GM13977 (cell line): Measurements from ENCODE around the gene SLC46A2.

Source experiments
- DNase-seq: peaks from one replicate; pipeline ENCODE4 v3.0.0; 2012; ENCODE audit warnings: low spot score
- in situ Hi-C: fragments of 300-500 bp; cut with MboI; formaldehyde crosslinking; loops from one replicate; pipeline ENCODE4 v1.12.0; 2022; ENCODE audit warnings: low sequenced_read_pairs, low pct_unique_long_range_greater_than_20kb, mixed read lengths, inconsistent platforms; ENCODE audit not compliant: unreplicated experiment
- TF ChIP-seq, protein P1 (sequence below): IDR thresholded peaks from 2 replicates; pipeline ENCODE4 v1.5.1; 2012; ENCODE audit warnings: mild to moderate bottlenecking, control low read depth; ENCODE audit not compliant: insufficient read depth; ENCODE audit errors: extremely low read depth, missing control alignments

The SLC46A2 gene

DNA sequence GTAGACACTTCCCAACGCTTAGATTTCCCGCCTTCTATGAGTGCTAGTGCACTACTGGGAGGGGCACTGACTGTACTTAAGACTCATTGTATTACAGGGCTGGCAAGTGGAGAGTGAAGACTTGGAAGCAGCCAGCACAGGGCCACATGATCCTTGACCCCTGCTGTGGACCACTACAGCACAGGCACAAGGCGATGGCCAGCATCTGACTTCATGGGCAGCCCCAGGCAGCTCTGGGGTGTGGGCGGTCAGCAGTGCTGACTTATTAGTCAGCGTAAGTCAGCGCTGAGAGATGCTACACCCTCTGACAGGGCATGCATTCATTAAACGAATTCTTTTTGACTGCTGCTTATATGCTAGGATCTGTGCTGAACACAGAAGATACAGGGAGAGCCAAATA, 9.3 kb downstream of the SLC46A2 start:
- DNase-seq = no peak
- TF ChIP-seq, protein P1, sequence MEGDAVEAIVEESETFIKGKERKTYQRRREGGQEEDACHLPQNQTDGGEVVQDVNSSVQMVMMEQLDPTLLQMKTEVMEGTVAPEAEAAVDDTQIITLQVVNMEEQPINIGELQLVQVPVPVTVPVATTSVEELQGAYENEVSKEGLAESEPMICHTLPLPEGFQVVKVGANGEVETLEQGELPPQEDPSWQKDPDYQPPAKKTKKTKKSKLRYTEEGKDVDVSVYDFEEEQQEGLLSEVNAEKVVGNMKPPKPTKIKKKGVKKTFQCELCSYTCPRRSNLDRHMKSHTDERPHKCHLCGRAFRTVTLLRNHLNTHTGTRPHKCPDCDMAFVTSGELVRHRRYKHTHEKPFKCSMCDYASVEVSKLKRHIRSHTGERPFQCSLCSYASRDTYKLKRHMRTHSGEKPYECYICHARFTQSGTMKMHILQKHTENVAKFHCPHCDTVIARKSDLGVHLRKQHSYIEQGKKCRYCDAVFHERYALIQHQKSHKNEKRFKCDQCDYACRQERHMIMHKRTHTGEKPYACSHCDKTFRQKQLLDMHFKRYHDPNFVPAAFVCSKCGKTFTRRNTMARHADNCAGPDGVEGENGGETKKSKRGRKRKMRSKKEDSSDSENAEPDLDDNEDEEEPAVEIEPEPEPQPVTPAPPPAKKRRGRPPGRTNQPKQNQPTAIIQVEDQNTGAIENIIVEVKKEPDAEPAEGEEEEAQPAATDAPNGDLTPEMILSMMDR = no peak
- in situ Hi-C loops = no loop called here

DNA sequence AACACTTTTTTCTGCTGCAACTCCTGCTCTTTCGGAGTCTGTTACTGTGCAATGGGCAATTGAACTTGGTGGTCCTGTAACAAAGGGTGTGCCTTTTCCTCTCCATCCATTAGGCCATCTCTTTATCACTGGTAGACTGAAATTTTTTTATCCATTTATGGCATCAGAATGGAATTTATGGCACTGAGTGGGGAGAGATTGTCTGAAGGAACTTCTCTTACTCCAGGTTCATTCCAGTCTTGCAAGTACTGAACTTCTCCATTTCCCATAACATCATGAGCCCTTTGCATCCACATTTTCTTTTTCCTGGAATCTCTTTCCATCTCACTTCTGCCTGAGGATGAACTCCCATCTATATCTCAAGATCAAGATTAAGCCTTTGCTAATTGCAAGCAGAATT, 10.0 kb downstream of the SLC46A2 start:
- in situ Hi-C loops = no loop called here
- DNase-seq = no peak
- TF ChIP-seq, protein P1 = no peak

DNA sequence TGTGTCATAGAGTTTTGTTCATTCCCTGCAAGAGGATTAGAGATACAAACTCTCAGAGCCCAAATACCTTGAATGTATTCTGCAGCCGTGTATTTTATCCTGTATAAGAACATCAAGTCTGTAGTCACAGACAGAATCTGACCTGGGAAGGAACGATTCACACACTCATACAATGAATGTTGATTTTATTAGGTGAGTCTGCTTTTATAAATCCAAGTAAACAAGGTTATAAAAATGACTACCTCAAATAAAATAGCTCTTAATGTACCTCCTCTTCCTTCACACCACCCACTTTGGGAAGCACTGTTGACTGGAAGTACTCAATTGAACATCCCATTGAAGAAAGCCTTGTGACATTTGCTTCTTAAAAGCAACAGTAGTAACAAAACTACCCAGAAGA, 11.9 kb downstream of the SLC46A2 start:
- TF ChIP-seq, protein P1 = no peak
- DNase-seq = no peak
- in situ Hi-C loops = no loop called here

DNA sequence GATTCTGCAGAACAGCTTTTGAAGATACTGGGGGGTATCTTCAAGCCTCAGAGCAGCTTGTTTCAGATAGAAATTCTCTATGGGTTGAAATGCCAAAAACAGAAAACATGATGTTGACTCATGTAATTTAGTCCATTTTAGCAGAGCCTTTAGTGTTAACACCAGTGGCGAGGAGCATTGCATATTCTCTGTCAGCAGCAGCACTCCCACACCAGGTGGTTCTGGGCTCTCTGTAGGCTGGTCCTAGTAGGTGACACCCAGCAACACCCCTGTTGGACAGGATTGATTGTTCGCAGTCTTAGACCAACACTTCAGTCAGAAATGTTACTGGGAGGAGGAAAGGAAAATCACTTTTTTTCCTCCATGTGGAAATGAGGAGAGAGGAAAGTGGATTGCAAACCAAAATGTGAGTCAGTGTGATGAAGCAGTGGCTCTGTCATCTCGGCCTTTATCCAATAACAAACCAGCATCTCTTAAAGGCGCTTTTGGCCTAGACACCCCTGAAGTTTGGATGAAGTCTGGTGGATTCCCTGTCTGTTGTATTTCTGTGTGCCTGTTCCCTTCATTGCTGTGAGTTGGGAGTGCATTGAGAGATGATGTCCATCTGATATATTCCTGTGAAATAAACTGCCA, 16.8 kb downstream of the SLC46A2 start:
- TF ChIP-seq, protein P1 = no peak
- in situ Hi-C loops = no loop called here
- DNase-seq = no peak

DNA sequence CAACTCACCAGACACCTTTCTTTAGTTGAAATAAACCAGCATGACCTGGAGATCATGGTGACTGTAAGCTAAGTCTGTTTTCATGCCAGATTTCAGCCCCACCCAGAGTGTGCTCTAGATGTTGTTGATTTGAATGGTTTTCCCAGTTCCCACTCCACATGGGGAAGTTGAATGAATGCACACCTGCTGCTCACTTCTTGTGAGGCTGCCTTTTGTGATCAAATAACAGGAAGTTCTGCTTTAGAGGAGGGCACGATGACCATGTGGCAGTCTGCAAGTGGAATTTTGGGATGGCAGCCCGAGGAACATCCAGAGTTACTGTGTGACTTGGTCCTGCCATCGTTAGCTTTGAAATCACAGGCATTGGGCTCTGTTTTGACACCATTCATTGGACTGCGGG, 18.7 kb downstream of the SLC46A2 start:
- in situ Hi-C loops = no loop called here
- no peak for DNase-seq
- TF ChIP-seq, protein P1 = no peak

DNA sequence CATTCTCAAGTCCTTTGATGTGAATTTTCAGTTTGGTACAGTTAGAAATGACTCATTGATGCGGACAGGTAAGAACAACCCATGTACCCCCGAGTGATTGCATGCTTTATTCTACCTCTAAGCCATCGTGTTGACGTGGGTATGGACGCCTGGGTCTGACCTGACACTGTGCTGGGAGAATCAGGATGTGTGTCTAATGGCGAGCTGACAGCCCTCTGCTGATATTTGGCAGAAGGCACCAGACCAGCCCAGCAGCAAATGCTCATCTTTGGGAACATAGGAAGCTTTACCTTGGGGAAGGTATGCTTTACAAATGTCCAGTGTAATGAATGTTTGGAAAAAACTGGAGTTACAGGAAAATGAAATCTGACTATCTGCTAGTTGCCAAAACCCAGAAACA, 20.1 kb downstream of the SLC46A2 start:
- in situ Hi-C loops = no loop called here
- TF ChIP-seq, protein P1 = no peak
- DNase-seq = no peak
